Measurements from ENCODE around the gene COMMD4. TPM values are rescaled to one million over a fixed set of nuclear protein-coding genes. Genes with fewer than 3 reads are reported as not detected.
"Not testable (repeated sequence)": the region's sequence is repeated elsewhere in the genome, so short reads cannot be mapped to it uniquely, and the experiment has no call there.

Gene COMMD4
- 37.7 TPM for total RNA-seq (2013)
- 10 to 100 TPM; 41.1 to 63.1 (median 41.3) TPM for polyA plus RNA-seq
- 18.1 and 22.5 TPM in 2 replicates for polyA minus RNA-seq
- total RNA-seq: 2.2 to 10.3 (median 6.9) reads per million in 11 experiments

GRCh38 chr15:75335705-75336355 lies at the start of gene COMMD4:
TSS of gene COMMD4 (plus strand) at chr15:75336063. CDS start at chr15:75336090, 27 bp downstream.
- Histone ChIP-seq H3K36me3 (replicated peaks in 1 of 2; ENCODE audit: control insufficient read depth in 1 of 2, insufficient read depth in 2 of 2, low read length in 2 of 2) (peaks cover 0 to 4% of the 10 kb centered on the region in 2 donors), H3K4me2 (replicated peaks; ENCODE audit: extremely low read depth, low read length, poor library complexity, severe bottlenecking) (peak within 1 kb of the TSS; percentile 91), H3K27me3 (ENCODE audit: control insufficient read depth in 2 of 2, insufficient read depth in 2 of 2, low read length in 2 of 2) (no peaks in the 10 kb centered on the region), H3K4me1 (ENCODE audit: control insufficient read depth in 1 of 2, insufficient read depth in 2 of 2, low read length in 2 of 2) (peaks cover 12 to 16% of the 10 kb centered on the region in 2 donors), H3K79me2 (ENCODE audit: insufficient read depth, low read length) (peaks cover 4% of the 10 kb centered on the region), H3K4me3 (replicated peaks in 1 of 3; ENCODE audit: low read depth in 2 of 3, low read length in 3 of 3) (peak within 1 kb of the TSS; percentile 57 to 89 (median 88)), H2AFZ (ENCODE audit: insufficient read depth, low read depth, low read length, poor library complexity, severe bottlenecking) (peak within 1 kb of the TSS; percentile 97), H3K9ac (ENCODE audit: insufficient read depth, low read length, poor library complexity, severe bottlenecking) (peak within 1 kb of the TSS; percentile 77), H3K9me3 (replicated peaks in 1 of 2; ENCODE audit: control insufficient read depth in 1 of 2, insufficient read depth in 1 of 2, low read length in 2 of 2) (no peaks in the 10 kb centered on the region), H4K20me1 (ENCODE audit: insufficient read depth, low read length) (no peaks in the 10 kb centered on the region), H3K27ac (ENCODE audit: low read depth in 1 of 2, low read length in 2 of 2) (peak within 1 kb of the TSS in 1 of 2 donors; percentile 61)
- intact Hi-C loops (cut with micrococcal nuclease): no loop called here
- under 1% methylated on average over 30 of the region's 42 CpGs for WGBS (ENCODE audit: insufficient coverage)
- Mint-ChIP-seq H3K27me3 (ENCODE audit: low read depth in 3 of 3) (peaks cover 0 to 4% (median 3%) of the 10 kb centered on the region in 3 donors), H3K27ac (peak within 1 kb of the TSS in 6 of 7 donors; percentile 78 to 95 (median 89)), H3K9me3 (no peaks in the 10 kb centered on the region), H3K36me3 (peaks cover 13 to 14% of the 10 kb centered on the region in 2 donors), H3K4me1 (peaks cover 22% of the 10 kb centered on the region), H3K4me3 (peak within 1 kb of the TSS; percentile 97 to 99)
- peak; percentile 47 to 84 (median 80) for DNase-seq
- TF ChIP-seq, protein P1, sequence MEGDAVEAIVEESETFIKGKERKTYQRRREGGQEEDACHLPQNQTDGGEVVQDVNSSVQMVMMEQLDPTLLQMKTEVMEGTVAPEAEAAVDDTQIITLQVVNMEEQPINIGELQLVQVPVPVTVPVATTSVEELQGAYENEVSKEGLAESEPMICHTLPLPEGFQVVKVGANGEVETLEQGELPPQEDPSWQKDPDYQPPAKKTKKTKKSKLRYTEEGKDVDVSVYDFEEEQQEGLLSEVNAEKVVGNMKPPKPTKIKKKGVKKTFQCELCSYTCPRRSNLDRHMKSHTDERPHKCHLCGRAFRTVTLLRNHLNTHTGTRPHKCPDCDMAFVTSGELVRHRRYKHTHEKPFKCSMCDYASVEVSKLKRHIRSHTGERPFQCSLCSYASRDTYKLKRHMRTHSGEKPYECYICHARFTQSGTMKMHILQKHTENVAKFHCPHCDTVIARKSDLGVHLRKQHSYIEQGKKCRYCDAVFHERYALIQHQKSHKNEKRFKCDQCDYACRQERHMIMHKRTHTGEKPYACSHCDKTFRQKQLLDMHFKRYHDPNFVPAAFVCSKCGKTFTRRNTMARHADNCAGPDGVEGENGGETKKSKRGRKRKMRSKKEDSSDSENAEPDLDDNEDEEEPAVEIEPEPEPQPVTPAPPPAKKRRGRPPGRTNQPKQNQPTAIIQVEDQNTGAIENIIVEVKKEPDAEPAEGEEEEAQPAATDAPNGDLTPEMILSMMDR (IDR thresholded peaks at IDR 0.05): no peak

DNA sequence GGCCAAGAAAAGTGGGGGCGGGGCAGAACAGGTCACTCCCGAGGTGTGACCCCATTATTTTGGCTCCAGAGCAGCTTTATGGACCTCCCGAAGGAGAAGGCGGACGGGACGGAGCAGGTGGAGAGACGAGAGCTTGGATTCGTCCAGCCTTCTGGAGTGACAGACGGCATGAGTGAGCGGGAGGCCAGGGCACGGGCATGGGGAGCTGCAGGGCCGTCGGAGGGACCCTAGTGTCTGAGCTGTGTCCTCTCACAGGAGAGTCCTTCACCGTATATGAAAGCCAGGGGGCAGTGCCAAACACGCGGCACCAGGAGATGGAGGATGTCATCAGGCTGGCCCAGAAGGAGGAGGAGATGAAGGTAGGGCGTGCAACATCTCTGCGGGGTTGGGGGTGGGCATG lies 42.2 kb upstream of the COMMD4 start:
- H3K4me3 Mint-ChIP-seq; H3K27me3 ChIP-seq (ENCODE audit: control insufficient read depth in 2 of 2, insufficient read depth in 2 of 2, low read length in 2 of 2); H2AFZ ChIP-seq (ENCODE audit: insufficient read depth, low read depth, low read length, poor library complexity, severe bottlenecking); H3K79me2 ChIP-seq (ENCODE audit: insufficient read depth, low read length); H3K27me3 Mint-ChIP-seq (ENCODE audit: low read depth in 3 of 3); H3K9me3 Mint-ChIP-seq; H3K27ac Mint-ChIP-seq; H3K4me1 ChIP-seq (ENCODE audit: control insufficient read depth in 1 of 2, insufficient read depth in 2 of 2, low read length in 2 of 2); H3K27ac ChIP-seq (ENCODE audit: low read depth in 1 of 2, low read length in 2 of 2); H3K36me3 Mint-ChIP-seq; H3K9me3 ChIP-seq (replicated peaks in 1 of 2; ENCODE audit: control insufficient read depth in 1 of 2, insufficient read depth in 1 of 2, low read length in 2 of 2); H3K4me1 Mint-ChIP-seq; H3K36me3 ChIP-seq (replicated peaks in 1 of 2; ENCODE audit: control insufficient read depth in 1 of 2, insufficient read depth in 2 of 2, low read length in 2 of 2); H4K20me1 ChIP-seq (ENCODE audit: insufficient read depth, low read length); H3K9ac ChIP-seq (ENCODE audit: insufficient read depth, low read length, poor library complexity, severe bottlenecking); H3K4me2 ChIP-seq (replicated peaks; ENCODE audit: extremely low read depth, low read length, poor library complexity, severe bottlenecking); intact Hi-C loops (cut with micrococcal nuclease); DNase-seq; H3K4me3 ChIP-seq (replicated peaks in 1 of 3; ENCODE audit: low read depth in 2 of 3, low read length in 3 of 3): not testable (repeated sequence)
- no CpG with 5 or more reads among the region's 18 CpGs for WGBS (ENCODE audit: insufficient coverage)
